CMK (cell line): ENCODE measurements around the gene PAQR5.
"Not testable (repeated sequence)": the region's sequence is repeated elsewhere in the genome, so short reads cannot be mapped to it uniquely, and the experiment has no call there.

Experiments used
- DNase-seq: peaks from one replicate; pipeline ENCODE4 v3.0.0-alpha.2; 2010; ENCODE audit warnings: low read depth

The PAQR5 gene, protein sequence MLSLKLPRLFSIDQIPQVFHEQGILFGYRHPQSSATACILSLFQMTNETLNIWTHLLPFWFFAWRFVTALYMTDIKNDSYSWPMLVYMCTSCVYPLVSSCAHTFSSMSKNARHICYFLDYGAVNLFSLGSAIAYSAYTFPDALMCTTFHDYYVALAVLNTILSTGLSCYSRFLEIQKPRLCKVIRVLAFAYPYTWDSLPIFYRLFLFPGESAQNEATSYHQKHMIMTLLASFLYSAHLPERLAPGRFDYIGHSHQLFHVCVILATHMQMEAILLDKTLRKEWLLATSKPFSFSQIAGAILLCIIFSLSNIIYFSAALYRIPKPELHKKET

DNA sequence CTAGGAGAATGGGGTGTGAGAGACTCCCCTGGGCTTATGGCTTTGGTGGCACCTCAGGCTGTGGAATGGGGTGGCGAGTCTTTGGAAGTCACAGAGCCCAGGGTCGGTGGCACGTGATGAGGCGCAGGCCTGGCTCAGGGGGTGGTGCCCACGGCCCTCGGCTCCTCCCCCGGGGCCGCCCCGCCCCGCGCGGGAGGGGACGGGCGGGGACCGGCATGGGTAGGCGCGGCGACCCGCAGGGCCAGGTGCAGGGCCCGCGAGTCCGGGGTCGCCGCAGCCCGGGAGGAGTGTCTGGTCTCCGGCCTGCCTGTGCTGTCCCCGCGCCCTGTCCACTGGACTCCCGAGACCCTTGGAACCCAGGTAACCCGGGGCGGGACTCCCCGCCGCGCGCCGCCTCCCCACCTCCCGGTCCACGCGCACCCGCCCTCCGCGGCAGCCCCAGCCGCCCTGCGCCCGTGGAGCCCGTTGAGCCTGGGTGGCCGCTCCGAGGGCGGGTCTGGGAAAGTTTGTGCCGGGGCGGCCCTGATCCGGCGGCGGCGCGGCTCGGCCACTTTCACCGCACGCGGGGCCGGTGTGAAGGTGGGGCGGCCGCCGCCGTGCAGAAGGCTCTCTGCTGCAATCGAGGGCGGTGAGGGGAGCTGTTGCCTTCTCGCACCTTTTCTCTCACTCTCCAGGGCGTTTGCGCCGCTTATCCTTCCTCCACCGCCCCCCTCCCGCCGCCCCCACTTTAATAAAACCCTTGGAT, at the start of gene PAQR5:
PAQR5 (plus strand) TSS at position 216 of the 745 bp plus-strand sequence. CDS start 61,169 bp downstream, outside the sequence.
- DNase-seq: no peak

DNA sequence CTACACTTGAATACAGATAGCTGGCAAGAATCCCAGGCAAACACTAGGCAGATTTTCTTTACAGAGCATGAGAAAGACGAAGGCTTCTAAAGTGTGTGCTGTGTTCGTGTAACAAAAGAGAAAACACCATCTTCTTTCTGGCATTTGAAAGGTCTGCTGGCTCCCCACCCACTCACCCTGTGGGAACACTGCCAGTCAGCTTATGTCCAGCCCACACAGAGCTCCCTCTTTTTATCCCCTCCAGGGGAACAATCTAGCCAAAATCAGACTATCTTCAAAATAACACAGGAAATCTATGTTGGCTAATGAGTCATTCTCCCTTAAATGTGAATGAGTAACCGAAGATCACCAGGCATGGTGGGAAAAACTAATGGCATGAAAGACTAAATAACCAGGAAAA, 45.6 kb upstream of the PAQR5 start:
- no peak for DNase-seq

DNA sequence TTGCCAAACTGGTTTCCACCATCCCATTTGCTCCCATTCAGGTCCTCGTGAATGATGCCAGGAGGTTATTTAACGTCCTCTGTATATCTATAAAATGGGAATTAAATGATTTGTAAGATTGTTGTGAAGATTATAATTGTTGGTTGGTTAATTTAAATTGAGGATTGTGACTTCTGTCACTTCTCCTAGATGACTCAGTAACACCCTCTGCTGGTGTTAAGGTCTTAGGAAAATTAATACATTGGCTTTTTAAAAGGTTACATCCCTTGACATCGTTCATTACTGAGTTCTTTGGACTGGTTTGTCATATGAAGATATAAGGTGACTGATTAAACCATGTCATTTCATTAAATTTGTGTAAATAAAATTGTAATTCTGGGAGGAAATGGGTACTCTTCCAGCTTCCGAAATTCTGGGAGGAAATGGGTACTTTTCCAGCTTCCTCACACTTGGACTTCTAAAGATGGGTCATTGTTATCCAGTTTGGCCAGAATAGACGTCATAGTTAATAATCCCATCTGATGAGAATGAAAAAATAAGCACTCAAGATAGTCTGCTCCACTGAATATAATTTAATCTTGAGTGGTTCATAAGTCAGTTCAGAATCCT, 33.3 kb upstream of the PAQR5 start:
- no peak for DNase-seq

DNA sequence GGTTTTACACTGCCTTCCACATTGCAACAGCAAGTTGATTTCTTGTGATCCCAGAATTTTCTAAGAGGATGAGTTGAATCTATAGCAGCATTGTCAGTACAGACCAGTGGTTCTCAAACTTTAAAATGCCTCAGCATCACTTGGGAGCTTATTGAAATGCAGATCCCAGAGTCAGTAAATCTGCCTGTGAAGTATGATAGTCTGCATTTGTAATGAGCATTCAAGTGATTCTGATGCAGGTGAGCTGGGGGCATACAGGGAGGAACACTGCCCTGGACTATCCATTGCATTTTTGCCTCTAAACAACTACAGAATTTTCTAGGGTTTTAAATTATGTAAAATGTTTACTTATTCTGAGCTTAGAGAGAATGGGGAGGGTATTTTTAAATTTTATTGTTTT, 27.5 kb upstream of the PAQR5 start:
- no peak for DNase-seq

DNA sequence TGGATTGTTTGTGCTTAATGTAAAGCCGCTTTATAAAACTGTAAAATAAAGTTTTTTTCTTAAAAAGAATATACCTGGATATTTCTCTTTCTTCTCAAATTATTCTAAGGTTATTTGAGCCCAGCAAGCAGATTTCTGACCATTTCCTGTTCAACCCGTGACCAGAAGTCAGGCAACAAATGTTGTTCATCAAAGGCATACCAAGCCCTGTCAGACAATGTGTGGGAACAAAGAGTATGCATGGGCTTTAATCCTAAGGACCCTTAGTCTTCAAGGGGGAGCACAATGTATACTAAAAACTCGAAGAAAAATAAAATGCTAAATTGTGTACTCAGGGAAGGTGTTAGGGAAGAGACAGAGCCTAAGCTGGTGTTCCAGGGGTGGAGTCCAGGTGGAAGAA, 26.6 kb upstream of the PAQR5 start:
- DNase-seq: no peak

DNA sequence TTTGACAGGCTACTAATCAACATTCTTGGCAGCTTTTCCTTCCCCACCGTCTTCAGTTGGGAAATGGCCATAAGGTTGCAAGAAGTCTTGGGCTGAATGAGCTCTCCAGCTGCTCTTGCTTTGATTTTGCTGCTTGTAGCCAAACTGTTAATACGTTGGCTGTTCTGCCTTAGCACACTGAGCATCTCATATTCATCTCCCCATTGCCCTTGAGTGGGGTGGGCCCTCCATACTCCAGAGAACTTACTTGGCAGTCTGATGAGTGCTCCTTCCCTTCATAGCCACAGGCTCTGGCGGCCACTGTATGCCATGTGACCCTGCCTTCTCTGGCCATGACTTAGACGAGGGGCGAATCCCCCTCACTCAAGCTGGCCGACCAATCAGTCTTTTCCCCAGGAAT, 25.8 kb upstream of the PAQR5 start:
- DNase-seq: no peak

DNA sequence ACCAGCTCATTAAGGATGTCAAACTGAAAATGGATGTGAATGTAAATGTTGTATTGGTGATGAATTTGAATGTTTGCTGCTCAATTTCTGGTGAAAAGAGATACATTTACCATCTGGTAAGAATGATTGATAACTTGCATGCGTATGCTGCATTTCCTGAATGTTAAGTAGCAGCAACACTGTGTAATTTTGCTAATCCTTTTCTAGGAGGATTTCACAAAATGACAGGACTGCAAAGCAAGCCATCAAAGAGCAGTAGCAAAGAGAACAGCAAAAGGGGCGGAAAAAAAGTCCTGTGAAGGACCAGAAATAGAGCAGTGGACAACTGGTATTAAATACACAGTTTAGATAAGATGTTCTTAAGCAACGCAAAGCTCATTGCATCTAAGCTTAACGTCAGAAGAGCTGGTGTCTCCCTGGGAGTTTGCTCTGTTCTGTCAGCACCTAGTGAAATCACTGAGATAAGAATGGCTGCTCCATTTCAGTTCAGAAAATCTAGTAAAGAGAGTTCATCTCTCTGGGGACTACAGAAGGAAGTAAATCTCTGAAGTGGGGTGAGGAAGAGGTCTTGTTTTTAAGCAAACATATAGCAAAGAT, 23.5 kb upstream of the PAQR5 start:
- DNase-seq: no peak

DNA sequence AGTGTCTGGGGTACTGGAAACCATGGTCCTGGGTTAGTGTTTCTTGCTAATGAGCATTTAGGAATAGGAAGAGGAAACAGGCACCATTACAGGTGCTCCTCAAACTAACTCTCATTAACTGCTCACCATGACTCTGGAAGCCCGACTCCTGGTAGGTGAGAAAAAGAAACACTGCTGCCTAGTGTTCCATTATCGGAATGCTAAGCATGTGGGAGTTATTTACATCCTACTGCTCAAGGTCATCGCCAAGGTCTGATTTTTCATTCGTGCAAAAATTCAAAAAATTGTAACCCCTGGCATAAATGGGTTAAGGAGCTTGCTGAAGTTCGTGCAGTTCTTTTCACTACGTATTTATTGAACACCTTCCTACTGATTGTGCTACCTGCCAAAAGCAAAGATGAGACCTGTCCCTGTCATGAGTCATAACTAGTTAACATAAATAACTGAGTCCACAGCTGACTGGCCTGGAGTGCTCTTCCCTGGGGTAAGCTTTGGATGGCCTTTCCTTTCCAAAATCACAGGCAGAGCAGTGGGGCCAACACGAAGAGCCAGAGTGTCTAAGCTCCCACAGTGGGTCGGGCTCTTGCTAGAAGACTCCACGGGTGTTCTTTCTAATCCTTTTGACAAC, 22.7 kb upstream of the PAQR5 start:
- no peak for DNase-seq

DNA sequence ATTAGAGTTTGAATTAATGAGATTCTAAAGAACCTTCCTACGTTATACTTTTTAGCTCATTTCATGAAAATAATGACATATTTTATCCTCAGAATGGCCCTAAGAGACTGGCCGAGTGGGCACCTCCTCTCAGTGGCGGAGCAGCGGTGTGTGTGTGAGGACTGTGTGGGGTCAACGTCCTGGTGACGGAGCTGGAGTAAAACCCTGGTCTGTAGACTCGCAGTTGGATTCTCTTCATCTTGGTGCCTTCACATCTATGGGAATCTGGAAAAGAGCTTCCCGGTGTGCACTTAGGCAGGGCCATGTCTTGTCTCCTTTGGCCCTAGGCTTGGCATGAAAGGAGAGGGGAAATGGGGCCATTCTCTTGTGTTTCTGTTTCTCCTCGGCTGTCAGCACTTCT, 21.4 kb upstream of the PAQR5 start:
- no peak for DNase-seq

DNA sequence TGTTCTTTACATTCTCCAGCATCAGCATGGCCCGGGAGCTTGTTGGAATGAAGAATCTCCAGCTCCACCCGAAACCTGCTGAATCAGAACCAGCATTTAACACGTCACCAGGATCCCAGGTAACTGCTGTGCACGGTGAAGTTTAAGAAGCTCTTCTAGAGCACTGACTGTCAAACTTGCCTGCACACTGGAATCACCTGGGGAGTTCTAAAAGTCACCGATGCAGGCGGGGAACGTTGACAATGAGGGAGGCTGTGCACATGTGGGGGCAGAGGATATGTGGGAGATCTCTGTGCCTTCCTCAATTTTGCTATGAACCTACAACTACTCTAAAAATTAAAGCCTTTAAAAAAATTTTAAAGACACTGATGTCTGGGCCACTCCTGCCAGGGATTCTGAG, 19.1 kb upstream of the PAQR5 start:
- no peak for DNase-seq

DNA sequence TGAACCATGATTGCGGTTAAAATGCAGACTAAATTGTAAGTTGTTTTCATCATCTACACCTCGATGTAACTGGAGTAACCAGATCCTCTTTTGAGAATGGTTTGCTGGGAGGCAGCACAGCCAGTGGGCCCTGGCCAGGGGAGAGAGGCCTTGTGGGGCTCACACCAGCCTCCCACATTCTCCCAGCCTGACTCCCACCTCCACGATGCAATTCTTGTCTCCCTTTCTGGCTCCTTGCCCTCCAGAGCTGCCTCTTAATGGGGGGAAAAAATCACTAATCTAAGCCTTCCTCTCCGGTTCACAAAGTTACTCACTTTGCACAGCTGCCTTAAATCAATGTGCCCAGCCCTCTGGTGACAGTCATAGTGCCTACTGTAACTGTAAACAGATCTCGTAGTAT, 17.9 kb upstream of the PAQR5 start:
- DNase-seq: no peak

DNA sequence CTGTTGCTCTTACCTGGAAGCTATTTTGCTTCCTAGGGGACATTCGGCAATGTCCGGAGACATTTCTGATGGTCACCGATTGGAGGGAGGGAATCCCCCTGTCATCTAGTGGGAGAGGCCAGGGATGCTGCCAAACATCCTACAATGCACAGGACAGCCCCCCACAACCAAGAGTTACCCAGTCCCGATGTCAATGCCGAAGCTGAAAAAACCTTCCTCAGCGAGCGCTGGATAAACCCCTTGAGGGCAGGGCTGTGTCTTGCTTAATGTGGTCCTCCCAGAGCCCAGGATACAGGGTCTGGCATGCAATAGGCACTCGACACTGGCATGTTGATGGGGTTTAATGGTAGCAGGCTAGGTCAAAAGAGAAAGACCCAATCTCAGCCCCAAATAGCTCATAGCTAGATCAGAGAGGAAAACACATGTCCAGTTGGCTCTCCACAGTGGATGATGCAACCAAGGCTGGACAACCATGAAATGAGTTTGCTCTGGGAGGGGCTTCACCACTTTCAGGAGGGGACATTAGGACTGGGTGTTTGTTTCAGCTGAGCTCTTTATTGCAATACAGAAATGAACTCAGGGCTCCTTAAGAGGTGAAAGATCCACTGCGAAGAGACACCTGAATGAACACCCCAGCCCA, 16.5 kb upstream of the PAQR5 start:
- no peak for DNase-seq

DNA sequence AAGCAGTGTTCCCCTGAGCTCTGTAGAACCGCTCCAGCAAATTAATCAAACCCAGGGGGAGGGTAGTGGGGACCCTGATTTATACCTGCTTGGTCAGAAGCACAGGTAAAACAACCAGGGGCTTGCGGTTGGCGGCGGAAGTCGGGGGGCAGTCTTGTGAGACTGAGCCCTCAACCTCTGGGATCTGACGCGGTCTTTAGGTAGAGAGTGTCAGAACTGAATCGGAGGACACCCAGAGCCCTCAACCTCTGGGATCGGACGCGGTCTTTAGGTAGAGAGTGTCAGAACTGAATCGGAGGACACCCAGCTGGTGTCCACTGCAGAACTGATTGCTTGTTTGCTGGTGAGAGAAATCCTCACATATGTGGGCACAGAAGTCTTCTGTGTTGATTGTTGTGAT, 12.9 kb upstream of the PAQR5 start:
- DNase-seq: no peak

DNA sequence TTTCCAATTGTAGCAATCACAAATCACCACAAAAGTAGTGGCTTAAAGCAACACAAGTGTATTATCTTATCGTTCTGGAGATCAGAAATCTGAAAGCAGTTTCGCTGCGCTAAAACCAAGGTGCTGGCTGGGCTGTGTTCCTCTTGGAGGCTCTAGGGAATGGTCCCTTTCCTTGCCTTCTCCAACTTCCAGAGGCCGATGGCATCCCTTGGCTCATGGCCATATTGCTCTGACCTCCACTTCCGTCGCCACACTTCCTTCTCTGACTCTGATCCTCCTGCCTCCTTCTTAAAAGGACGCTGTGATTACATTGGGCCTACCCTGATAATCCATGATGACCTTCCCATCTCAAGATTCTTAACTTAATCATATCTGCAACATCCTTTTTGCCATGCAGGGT, 10.7 kb upstream of the PAQR5 start:
- DNase-seq: no peak

DNA sequence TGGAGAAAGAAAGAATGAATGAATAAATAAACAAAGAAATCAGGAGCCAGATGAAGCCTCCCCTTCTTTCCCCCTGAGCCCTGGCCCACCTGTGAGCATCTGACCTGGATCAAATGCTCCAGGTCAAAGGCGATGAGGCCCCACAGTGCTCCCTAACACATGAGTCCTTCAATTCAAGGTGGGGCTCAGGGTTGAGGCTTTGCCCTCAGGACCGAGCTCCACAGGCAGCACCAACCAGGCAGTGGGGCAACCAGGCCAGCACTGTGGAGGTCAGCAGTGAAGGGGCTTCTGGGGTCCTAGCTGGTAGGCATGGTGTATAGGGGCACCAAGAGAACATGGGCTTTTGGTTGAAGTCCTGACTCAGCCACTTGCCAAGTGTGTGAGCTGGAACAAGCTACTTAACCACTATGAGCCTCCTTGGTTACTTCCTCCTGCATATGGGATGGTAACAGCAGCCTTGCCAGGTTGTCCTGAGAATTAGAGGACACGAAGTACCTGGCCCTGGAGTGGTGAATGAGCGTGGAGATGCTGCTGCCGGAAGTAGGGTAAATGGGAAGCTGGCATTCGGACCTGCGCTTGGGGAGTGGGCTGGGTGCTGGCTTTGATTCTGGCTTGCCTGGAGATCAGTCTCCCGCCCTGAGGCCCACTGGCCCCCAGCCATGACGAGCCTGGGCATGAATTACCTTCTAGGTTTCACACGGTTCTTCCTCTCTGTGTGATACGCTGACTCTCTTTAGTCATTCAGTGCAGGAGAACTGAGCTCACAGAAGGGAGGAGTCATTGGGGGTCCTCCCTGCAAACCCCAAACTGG, 10.0 kb upstream of the PAQR5 start:
- DNase-seq: no peak

DNA sequence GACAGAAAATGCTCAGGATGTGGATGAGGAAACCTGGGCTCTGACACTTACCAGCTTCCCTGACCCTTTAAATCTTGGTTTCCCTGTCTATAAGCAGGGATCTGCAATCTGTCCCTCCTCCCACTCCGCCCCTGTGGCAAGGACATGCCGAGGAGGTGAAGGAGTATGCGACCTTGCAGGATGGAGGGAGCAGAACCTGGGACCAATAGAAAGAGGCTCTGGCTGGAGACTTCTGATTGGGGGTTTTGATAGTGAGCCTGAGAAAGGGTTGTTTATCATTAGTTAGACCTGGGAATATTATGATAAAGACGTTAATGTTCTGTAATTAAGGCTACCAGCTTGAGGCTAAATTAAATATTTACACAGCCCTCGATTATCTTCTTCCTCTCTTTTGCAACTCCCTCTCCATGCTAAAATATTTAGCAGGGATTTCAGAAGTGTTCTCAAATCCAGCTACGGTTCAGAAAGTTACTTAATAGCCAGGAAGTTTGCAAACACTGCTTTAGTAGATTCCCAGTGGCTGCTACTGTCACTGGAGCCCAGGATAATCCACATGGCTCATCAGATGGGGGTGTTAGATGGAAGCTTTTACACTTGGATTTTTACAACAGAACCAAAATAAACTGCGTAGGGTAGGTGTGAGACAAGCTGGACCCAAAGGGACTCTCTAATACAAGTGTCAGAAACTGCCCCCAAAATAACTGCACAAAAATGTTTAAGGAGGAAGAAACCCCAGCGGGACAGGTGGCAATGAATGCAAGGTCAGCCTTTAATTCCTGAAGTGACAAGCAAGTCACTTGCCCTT, 9.2 kb upstream of the PAQR5 start:
- no peak for DNase-seq

DNA sequence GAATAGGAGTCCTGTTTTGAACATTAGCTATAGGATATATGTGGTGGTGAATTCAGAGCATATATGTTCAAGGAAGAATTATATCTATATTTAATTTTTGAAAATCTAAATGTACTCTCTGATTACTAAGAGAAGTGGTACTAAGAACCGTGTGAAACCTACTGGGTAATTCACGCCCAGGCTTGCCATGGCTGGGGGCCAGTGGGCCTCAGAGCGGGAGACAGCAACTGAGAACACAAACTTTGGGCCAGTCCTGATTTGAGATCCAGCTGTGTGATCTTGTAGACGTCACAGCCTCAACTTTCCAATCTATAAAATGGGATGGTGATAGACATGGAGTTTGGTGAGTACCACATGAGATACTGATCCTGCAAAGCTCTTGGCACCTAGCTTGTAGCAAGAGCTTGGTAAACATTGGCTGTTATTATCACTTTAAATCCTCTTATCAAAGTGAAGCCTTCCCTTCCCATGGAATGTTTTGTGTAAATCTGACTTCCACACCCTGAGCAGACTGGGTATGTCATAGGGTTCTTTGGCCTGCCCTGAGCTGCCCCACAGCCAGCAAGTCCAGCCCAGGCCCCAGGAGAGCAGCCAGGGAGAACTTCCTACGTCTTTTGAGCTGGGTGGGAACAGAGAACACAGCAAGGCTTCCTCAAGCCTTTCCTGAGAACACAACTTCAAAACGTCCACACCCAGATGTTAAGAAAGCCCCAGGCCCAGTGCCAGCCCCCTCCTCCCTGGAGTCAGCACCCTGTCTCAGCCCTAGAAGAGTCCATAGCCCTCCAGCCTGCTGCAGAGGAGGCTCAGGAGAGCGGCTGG, 8.2 kb upstream of the PAQR5 start:
- DNase-seq: no peak

DNA sequence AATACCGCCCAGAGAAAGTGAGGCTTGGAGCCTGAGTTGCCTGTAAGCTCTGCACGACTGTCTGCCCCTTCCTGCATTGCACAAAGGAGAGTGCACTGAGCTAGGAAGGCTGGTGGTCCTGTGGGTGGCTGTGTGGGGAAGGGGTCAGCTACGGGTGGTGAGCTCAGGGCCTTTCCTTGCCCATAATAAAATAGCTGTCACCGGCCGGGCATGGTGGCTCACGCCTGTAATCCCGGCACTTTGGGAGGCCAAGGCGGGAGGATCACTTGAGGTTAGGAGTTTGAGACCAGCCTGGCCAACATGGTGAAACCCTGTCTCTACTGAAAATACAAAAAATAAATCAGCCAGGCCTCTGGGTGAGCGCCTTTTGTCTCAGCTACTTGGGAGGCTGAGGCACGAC, 7.1 kb upstream of the PAQR5 start:
- DNase-seq: not testable (repeated sequence)

DNA sequence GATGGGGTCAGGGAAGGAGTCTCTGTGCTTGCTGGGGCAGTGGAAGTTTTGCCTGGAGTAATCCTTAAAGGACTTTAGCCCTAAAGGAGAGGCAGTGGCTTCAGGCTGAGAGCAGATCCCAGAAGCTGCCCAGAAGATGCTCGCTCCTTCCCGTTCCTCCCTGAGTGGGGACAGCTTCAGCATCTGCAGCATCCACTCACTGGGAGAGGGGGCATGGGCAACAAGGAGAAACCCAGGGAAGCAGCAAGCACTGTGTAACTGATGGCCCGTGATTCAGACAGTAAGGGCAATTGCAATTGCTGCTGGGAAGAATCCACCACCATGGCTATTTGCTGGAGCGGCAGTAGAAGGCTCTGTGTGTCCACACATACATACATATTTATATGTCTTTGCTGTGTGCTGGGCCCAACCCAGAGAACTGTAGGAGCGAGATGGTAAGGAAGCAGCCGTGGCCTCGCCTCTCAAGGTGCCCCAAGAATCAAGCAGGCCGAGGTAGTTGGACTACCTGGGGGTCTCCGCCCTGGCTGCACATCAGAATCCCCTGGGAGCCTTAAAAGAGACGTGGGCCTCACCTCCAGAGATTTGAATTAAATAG, 5.8 kb upstream of the PAQR5 start:
- DNase-seq: no peak
